Medulla oblongata (tissue), 1 donor: Measurements from ENCODE around the gene PAGE1.
"Not testable (repeated sequence)": the region's sequence is repeated elsewhere in the genome, so short reads cannot be mapped to it uniquely, and the experiment has no call there.

Experiments used
- DNase-seq: peaks from one replicate; pipeline ENCODE4 v3.0.0-alpha.2; 2015; ENCODE audit errors: extremely low spot score

The PAGE1 gene, protein sequence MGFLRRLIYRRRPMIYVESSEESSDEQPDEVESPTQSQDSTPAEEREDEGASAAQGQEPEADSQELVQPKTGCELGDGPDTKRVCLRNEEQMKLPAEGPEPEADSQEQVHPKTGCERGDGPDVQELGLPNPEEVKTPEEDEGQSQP

DNA sequence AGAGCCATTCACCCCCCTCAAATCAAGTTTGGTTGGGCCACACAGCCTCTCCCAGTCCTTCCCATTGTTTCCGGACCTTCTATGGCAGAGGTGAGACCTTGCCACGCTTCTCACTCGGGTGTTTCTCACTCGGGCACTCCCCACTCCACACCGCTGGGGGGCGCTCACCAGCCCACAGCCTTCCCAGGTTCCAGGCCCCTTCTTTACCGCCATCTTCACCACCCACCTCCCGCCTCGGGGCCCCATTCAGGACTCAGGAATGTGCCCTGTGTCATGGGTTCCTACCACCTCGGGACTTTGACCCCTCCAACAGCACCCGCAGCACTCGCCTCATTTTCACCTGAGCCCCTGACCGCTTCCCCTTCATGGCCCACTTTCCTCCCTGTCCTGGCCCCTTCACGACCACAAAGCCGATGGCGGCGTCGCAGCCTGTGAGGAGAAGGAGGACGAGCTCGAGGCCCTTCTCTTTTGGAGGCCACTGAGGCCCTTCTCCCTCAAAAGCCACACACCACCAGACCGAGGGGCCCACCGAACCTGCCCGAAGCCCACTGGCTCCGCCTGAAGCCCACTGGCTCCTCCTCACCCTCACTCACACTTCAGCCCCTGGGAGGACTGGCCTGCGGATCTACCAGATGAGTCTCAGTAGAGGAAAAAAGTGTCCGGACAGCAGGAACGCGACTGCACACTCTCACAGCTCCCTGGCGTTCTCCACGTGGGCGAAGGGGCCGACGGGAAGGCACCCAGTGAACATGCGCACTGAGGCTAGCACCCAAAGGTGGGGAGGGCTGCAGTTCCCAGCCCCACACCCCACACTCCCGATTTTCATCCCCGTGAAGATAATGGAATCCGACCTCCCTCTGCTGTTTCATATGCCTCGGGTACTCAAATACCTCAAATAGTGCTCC lies at the start of gene PAGE1:
PAGE1 (minus strand) TSS at position 709 of the 905 bp plus-strand sequence. CDS start 1,214 bp downstream, outside the sequence.
- no peak for DNase-seq

DNA sequence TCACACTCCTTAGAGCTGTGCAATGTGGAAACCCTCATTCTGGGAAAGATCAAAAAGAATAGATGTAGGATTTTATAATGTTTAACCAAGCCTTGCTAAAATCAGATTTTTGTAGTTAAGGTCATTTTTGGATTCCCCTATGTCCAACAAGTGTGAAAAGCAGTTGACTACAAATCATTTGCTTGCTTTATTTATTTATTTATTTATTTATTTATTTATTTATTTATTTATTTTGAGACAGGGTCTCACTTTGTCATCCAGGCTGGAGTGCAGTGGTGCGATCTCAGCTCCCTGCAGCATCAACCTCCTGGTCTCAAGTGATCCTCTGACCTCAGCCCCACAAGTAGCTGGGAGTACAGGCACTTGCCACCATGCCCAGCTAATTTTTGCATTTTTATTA lies 45.7 kb upstream of the PAGE1 start:
- DNase-seq, result not testable (repeated sequence)

DNA sequence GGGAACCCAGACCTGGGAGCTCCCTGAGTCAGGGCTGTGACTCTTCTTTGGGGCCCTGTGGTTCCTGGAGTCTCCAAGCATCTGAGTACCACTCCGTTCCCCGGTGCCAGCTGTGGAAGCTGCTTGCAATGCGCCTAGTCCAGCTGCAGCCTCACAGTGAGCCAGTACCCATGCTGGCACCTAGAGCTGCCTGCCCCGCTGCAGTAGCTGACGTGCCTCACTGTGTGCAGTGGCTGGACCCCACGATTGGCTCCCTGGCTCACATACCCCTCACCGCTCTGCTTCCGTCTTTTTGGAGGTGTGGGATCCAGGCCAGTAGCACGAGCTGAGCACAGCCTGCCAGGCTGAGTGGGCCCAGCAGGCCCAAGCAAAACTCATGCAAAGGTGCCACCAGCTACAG lies 32.1 kb upstream of the PAGE1 start:
- DNase-seq, result no peak

DNA sequence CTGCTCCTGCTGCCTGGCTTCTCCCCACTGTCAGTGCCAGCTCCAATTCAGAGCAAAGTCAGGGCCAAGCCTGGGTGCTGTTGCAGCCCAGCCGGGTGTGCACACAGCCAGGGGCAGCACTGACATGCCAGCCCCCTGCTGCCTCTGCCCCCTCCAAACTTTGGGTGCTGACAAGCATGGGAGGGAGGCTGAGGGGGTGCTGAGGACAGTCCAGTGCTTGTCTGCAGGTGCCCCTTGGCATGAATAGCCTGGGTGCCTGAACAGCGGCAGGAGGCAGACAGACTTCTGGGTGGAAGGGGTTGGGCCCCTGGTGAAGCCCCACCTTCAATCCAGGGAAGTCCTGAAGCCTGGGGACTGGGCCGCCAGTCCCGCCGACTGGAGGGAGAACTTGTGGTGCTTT lies 31.2 kb upstream of the PAGE1 start:
- no peak for DNase-seq

DNA sequence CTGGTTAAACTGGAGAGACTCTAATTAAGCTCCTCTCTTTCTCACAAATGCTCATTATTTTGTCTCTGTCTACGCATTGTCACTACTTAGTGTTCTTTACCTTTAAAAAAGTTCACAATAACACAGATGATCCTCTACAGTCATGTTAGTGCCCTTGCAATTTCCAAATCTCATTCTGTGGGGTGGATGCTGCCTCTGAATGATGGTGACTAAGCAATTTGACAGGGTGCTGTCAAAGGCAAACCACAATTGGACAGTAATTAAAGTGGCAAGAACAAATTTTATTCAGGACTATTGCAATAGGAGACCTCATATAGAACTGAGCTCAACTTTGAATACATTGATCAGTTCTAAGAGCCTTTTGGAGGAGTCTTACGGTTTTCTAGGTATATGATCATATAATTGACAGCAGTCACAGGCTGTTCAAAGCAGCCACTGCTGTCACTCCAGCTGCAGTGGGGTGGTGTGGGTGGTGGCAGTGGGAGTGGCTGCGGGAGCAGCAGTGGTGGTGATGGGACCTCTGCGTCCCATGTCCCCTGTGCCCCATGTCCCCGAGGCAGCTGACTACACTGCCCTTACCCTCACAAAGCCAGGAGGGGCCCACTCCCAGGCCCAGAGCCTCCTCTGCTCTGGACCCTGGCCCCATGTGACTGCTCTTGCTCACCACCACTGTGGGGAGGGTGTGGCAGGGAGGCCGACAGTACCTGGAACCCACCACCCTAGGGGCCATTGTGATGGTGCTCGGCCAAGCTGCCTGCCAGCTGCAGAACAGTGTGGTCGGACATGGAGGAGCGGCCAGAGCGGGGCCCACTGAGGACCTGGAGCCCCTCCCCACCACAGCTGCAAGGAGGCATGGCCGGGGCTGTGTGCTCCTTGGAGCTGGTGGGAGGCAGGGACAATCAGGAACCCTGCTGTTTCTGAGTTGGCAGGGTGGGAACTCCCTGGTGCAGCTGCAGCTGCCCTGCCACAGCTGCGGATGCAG lies 30.4 kb upstream of the PAGE1 start:
- no peak for DNase-seq

DNA sequence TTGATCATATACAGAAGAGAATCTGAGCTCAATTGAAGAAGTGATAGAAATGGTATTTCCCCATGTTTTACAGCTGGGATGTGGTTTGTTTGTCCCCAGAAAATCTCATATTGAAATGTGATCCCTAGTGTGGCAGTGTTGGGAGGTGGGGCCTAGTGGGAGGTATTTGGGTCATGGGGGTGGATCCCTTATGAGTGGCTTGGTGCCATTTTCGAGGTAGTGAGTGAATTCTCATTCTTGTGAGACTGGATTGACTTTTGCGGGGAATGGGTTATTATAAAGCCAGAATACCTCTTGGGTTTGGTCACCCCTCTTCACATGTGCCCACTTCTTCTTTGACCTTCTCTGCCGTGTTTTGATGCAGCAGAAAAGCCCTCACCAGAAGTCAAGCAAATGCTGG lies 29.6 kb upstream of the PAGE1 start:
- DNase-seq, result no peak

DNA sequence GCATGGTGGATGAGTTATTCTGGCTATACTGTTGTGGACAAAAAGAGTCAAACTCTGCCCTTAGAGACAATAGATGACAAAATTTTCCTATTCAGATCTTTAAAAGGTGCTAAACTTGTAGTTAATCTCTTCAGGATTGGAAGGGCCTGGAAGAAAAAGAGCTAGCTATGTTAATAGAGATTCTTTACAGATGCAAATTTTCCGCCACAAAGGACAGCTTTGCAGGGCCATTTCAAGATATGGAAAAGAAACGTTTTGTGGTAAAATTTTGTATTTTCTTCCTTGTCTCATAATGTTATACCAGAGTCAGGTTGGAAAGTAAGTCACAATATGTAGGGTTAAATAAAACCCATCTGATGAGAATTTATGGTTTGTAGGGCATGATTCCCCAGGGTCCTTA lies 24.3 kb upstream of the PAGE1 start:
- not testable (repeated sequence) for DNase-seq

DNA sequence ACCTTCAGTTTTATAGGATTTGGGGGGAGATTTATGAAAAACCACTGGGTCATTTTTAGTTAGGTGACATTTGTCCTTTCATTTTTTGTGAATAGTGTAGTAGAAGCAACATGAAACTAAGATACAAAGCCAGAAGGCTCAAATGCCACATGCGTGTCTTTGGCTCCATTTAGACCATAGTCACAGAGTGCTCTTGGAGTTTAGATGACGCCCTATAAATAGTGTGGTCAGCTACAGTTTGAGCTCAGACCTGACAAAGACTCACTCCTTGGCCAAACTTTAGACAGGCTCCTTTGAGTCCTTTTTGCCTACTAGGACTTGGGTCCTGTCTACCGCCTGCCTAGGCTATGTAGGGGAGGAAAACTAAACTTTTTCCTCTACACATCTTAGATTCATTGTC lies 16.8 kb upstream of the PAGE1 start:
- no peak for DNase-seq

DNA sequence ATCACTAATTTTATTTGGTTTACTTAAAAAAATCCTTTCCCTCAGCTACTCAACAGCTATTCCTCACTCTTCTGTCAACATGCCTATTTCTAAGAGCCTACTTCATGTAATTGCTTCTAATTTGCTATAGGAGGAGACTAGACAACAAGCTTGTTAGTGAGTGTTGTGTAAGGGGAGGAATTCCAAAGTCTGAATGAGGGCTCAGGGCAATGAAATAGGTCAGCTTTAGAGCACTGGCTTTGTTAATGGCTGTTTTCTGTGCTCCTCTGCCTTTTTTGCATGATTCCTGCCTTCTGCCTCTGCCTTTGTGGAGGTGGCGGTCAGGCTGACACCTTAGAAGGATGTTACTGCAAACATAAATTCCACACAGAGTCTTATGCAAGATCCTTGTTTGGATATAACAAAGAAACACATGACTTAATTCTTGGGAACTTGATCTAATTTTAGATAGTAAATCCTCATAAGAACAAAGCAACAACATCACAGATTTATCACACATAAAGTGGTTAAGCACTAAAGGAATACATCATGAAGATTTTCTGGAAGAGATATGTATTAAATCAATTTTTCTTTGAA lies 15.0 kb upstream of the PAGE1 start:
- DNase-seq, result no peak

DNA sequence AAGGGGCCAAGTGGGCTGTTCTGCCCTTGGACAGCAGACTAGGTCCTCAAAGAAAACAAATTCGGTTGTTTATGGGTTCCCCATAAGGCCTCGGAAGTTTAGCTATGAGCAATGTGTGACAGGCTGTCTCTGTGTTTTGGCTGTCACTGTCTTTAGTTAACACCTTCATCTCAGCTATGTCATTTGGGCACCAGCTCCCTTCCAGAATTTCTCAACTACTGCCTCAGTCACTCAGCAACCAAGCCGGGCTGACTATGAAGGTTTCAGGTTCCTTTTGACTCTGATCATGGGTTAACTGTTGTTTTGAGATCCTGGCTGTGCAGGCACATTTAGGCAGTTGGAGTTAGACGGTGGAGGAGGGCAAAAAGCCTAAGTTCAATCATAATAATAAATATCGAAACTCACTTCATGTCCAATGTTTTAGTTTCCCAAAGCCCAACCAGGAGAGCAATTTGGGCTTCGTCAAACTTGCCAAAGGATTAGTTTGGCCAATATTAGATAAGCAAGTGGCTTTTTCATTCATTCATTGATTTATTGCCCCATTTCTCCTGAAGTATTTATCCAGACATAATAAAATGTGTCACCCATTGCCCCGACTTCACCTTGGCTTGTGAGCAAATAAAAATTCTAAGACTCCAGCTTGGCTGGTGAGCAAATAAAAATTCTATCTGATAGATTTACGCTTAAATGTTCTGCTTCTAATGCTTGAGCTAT lies 9.1 kb upstream of the PAGE1 start:
- no peak for DNase-seq

DNA sequence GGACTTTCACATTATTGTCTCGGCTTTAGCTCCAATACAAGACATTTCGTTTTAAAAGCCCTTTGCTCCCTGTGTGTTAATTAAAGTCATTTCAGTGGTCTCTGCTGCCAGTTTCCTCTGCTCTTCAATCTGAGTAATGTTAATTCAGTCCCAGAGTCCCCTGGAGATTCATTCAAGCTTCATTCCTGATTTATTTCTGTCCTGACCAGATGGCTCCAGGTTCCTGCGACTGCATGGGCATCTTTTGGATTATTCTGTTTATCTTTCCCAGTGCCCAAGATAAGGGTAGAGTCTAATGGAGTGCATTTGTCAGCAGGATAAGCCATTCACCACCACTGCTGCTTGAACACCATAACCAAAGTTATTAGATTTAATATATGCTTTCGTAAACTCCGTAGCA lies 6.1 kb upstream of the PAGE1 start:
- DNase-seq, result no peak

DNA sequence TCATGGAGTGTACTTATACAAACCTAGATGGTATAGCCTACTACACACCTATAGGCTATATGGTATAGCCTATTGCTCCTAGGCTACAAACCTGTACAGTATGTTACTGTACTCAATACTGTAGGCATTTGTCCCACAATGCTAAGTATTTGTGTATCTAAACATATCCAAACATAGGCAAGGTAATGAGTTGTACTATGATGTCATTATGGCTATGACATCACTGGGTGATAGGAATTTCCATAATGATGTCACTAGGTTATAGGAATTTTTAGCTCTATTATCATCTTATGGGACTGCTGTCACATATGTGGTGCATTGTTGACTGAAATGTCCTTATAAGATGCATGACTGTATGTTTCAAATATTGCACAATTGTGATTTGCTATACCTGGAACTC lies 5.5 kb upstream of the PAGE1 start:
- no peak for DNase-seq

DNA sequence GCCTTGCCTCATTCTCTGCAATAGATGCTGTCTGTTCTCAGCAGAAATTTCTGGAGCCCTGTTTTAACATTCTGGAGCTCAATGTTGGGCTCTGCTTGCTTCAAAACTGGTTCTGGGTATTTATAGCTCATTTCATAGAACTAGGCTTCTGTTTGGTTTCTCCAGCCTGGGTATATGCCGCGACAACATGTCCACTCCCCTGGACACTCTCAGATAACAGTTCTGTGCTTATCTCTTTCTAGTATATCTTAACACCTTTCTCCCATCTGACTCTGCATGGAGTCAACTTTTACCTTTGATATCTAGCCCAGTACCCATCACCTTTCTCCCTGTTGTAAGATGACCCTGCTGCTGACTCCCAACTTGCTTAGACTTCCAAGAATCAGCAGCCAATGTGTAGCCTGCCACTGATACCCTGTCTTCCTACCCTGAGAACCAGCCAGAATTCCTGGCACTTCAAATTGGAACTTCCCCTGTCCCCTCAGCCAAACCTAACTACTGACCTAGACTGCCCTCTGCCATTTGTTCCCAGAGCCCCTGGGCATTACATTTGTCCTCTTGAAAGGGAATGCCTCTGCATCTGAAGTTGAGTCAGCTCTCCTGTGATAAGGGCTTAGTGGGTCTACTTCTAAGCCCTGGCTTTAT lies 20.6 kb downstream of the PAGE1 start:
- no peak for DNase-seq

DNA sequence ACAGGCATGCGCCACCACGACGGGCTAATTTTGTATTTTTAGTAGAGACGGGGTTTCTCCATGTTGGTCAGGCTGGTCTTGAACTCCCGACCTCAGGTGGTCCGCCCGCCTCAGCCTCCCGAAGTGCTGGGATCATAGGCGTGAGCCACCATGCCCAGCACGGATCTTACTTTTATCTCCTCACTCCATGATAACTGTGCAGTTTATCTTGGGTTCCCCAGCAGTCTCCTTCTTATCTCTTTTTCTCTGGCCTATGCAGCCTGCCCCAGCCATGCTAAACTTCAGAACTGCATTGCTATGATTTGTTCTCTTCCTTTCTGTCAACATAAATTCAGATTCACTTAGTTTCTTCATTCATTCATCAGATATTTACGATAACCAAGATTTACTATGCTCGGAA lies 22.4 kb downstream of the PAGE1 start:
- no peak for DNase-seq

DNA sequence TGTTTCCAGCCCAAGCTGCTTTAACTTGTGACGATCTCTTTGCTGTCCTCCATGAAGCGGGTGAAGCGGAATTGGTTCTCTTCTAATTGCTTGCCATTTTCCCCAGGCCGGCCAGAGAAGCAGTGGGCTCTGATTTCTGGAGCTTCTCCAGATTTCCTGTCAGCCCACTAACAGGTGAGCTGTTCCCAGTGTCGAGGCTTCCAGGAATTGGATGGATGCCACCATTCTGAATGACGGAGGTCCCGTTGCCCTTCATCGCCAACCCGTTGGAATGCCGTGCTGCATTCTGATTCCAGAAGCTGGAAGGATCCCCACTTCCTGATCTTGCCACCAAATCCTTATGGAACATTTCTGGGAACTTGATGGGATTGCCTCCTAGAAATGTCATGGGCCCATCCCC lies 31.0 kb downstream of the PAGE1 start:
- DNase-seq, result no peak

DNA sequence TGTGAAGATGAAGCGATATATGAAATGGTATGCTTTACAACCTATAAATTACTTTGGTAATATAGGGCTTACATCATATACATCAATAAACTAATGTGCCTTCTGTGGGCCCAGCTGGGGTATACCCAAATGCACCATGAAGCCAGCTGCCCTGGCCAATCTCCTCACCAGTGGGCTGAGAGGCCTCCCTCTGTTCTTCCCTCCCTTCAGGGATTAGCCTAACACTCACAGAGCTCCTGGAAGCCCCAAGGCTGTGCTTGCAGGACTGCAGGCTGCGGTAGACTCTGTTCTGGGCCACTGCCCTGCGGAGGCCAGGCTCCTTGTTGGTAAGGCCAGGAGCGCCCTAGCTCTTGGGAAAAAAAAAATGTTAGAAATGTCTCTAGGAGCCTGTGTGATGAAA lies 33.9 kb downstream of the PAGE1 start:
- no peak for DNase-seq

DNA sequence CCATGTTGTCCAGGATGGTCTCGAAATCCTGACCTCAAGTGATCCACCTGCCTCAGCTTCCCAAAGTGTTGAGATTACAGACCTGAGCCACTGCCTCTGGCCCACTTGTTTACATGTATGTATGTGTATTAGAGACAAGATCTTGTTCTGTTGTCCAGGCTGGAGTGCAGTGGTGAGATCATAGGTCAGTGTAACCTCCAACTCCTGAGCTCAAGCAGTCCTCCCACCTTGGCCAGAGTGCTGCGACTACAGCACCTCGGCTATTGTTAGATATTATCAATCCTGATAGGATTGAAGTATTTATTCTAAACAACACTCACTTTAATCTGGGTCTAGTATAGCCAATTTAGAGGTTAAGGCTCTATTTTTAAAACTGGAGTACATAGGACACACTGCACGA lies 36.0 kb downstream of the PAGE1 start:
- DNase-seq, result no peak

DNA sequence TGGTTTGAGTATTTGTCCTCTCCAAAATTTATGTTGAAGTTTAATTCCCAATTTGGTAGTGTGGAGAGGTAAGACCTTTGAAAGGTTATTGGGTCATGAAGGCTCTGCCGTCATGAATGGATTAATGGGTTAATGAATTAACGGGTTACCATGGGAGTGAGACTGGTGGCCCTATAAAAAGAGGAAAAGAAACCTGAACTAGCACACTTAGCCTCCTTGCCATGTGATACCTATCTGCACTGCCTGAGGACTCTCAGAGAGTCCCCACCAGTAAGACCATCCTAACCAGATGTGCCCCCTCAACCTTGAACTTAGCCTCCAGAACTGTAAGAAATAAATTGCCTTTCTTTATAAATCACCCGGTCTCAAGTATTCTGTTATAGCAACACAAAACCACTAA lies 39.3 kb downstream of the PAGE1 start:
- DNase-seq, result no peak

DNA sequence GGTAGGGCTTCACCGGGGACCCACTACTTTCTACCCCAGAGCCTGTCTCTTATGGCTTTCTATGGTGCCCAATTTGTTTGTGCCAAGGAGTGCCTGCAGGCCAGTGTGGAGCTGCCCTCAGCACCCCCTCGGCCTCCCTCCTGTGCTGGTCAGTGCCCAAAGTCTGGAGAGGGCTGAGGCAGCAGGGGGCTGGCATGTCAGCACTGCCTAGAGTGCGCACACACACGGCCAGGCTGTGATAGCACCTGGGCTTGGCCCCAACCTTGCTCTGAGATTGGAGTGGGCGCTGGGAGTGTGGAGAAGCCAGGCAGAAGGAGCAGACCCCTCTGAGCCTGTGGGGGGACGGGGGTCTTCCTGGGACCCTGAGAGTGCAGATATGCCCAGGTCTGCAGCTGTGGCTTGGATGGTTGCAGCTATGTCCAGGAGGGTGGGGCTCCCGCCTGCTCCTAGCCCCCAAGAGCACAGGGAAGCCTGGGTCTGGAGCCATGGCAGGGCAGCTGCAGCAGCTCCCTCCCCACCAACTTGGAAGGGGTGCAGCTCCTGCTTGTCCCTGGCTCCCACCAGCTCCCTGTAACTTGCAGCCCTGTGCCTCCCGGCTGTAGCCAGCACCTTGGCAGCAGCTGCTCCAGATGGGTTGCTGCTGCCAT lies 50.7 kb downstream of the PAGE1 start:
- DNase-seq, result no peak
